ENCODE measurements around the gene DMBT1. TPM values are rescaled to one million over a fixed set of nuclear protein-coding genes. Genes with fewer than 3 reads are reported as not detected.
A peak's percentile ranks its signal among the peaks of the same experiment; 100 is the strongest.

The DMBT1 gene
- total and polyA plus RNA-seq, 7 experiments from 2014 or later: not detected

GRCh38 chr10:122544493-122544892 lies 16.1 kb upstream of the DMBT1 start:
- peaks cover 0 to 2% (median 0%) of the 10 kb centered on the region in 11 donors for H3K9me3 Mint-ChIP-seq
- H3K27ac Mint-ChIP-seq: no peak overlapping the region
- CTCF ChIA-PET: no interaction called here
- Histone ChIP-seq H3K4me3 (ENCODE audit: low read length) (no peak overlapping the region), H3K36me3 (ENCODE audit: control insufficient read depth in 2 of 3, insufficient read depth in 3 of 3, low read length in 3 of 3) (no peaks in the 10 kb centered on the region), H3K4me1 (ENCODE audit: control insufficient read depth in 2 of 2, insufficient read depth in 2 of 2, low read length in 2 of 2) (peaks cover 13 to 31% of the 10 kb centered on the region in 2 donors), H3K27ac (ENCODE audit: low read depth, low read length) (no peak overlapping the region), H3K9me3 (ENCODE audit: control insufficient read depth in 2 of 3, low read length in 3 of 3) (no peaks in the 10 kb centered on the region), H3K27me3 (ENCODE audit: control insufficient read depth in 2 of 2, insufficient read depth in 2 of 2, low read length in 2 of 2) (no peaks in the 10 kb centered on the region)
- H3K36me3 Mint-ChIP-seq: no peaks in the 10 kb centered on the region
- ATAC-seq (peak; percentile 69), DNase-seq (no peak)
- intact Hi-C loops (cut with micrococcal nuclease): no loop called here
- peaks cover 5 to 53% (median 32%) of the 10 kb centered on the region in 7 donors for H3K4me1 Mint-ChIP-seq
- no peak overlapping the region for H3K4me3 Mint-ChIP-seq
- peaks cover 0 to 15% (median 0%) of the 10 kb centered on the region in 5 donors for H3K27me3 Mint-ChIP-seq
- POLR2A ChIA-PET: no interaction called here

- no peaks in the 10 kb centered on the region for H3K27me3 ChIP-seq (ENCODE audit: control insufficient read depth in 2 of 2, insufficient read depth in 2 of 2, low read length in 2 of 2)
- no peaks in the 10 kb centered on the region for H3K9me3 Mint-ChIP-seq
- ATAC-seq (no peak), DNase-seq (no peak)
- intact Hi-C loops (cut with micrococcal nuclease): no loop called here
- ChIA-PET CTCF (no interaction called here), POLR2A (no interaction called here)
- peaks cover 4 to 47% (median 33%) of the 10 kb centered on the region in 7 donors for H3K4me1 Mint-ChIP-seq
- no peaks in the 10 kb centered on the region for H3K36me3 Mint-ChIP-seq
- H3K27me3 Mint-ChIP-seq: peaks cover 0 to 4% (median 0%) of the 10 kb centered on the region in 5 donors
- H3K27ac Mint-ChIP-seq: peak overlapping the region in 1 of 9 donors; percentile 60
- no peak overlapping the region for H3K27ac ChIP-seq (ENCODE audit: low read depth, low read length)
- peaks cover 22 to 25% of the 10 kb centered on the region in 2 donors for H3K4me1 ChIP-seq (ENCODE audit: control insufficient read depth in 2 of 2, insufficient read depth in 2 of 2, low read length in 2 of 2)
- no peak overlapping the region for H3K4me3 Mint-ChIP-seq
- H3K36me3 ChIP-seq (ENCODE audit: control insufficient read depth in 2 of 3, insufficient read depth in 3 of 3, low read length in 3 of 3): no peaks in the 10 kb centered on the region
- no peak overlapping the region for H3K4me3 ChIP-seq (ENCODE audit: low read length)
- no peaks in the 10 kb centered on the region for H3K9me3 ChIP-seq (ENCODE audit: control insufficient read depth in 2 of 3, low read length in 3 of 3)
Observed at GRCh38 chr10:122546242-122546641, 14.3 kb upstream of the DMBT1 start.

- Mint-ChIP-seq H3K4me3 (peak overlapping the region in 1 of 10 donors; percentile 8), H3K9me3 (no peaks in the 10 kb centered on the region), H3K27ac (no peak overlapping the region), H3K36me3 (no peaks in the 10 kb centered on the region), H3K27me3 (peaks cover 0 to 3% (median 0%) of the 10 kb centered on the region in 5 donors), H3K4me1 (peaks cover 2 to 29% (median 17%) of the 10 kb centered on the region in 7 donors)
- Histone ChIP-seq H3K9me3 (ENCODE audit: control insufficient read depth in 2 of 3, low read length in 3 of 3) (no peaks in the 10 kb centered on the region), H3K27ac (ENCODE audit: low read depth, low read length) (no peak overlapping the region), H3K36me3 (ENCODE audit: control insufficient read depth in 2 of 3, insufficient read depth in 3 of 3, low read length in 3 of 3) (no peaks in the 10 kb centered on the region), H3K4me3 (ENCODE audit: low read length) (no peak overlapping the region), H3K4me1 (ENCODE audit: control insufficient read depth in 2 of 2, insufficient read depth in 2 of 2, low read length in 2 of 2) (peaks cover 12 to 16% of the 10 kb centered on the region in 2 donors), H3K27me3 (ENCODE audit: control insufficient read depth in 2 of 2, insufficient read depth in 2 of 2, low read length in 2 of 2) (no peaks in the 10 kb centered on the region)
- ATAC-seq (no peak), DNase-seq (no peak)
- intact Hi-C loops (cut with micrococcal nuclease): no loop called here
- ChIA-PET CTCF (interaction anchor here (1.0 kb wide), 1 partner anchor 17 kb away, joined by 5 read pairs; no protein-coding TSS in a partner anchor), POLR2A (no interaction called here)
Observed at GRCh38 chr10:122548407-122549085, 12.0 kb upstream of the DMBT1 start.

- no peaks in the 10 kb centered on the region for H3K27me3 Mint-ChIP-seq
- H3K4me1 ChIP-seq (ENCODE audit: control insufficient read depth in 2 of 2, insufficient read depth in 2 of 2, low read length in 2 of 2): peaks cover 9 to 16% of the 10 kb centered on the region in 2 donors
- peak overlapping the region in 1 of 9 donors; percentile 28 for H3K27ac Mint-ChIP-seq
- no peaks in the 10 kb centered on the region for H3K36me3 Mint-ChIP-seq
- ATAC-seq: no peak
- peaks cover 2 to 20% (median 16%) of the 10 kb centered on the region in 7 donors for H3K4me1 Mint-ChIP-seq
- ChIA-PET POLR2A (interaction anchor here (1.6 kb wide), 1 partner anchor 7 kb away, joined by 4 read pairs; no protein-coding TSS in a partner anchor), CTCF (interaction anchor here (0.6 kb wide), 1 partner anchor 16 kb away, joined by 3 read pairs; no protein-coding TSS in a partner anchor)
- DNase-seq: no peak
- no peak overlapping the region for H3K27ac ChIP-seq (ENCODE audit: low read depth, low read length)
- no peaks in the 10 kb centered on the region for H3K9me3 ChIP-seq (ENCODE audit: control insufficient read depth in 2 of 3, low read length in 3 of 3)
- H3K36me3 ChIP-seq (ENCODE audit: control insufficient read depth in 2 of 3, insufficient read depth in 3 of 3, low read length in 3 of 3): no peaks in the 10 kb centered on the region
- H3K9me3 Mint-ChIP-seq: no peaks in the 10 kb centered on the region
- H3K27me3 ChIP-seq (ENCODE audit: control insufficient read depth in 2 of 2, insufficient read depth in 2 of 2, low read length in 2 of 2): no peaks in the 10 kb centered on the region
- no peak overlapping the region for H3K4me3 ChIP-seq (ENCODE audit: low read length)
- peak overlapping the region in 1 of 10 donors; percentile 17 for H3K4me3 Mint-ChIP-seq
- intact Hi-C loops (cut with micrococcal nuclease): loop anchor here in 1 of 2 donors (5.0 kb wide), 1 partner anchor 32 kb away; no protein-coding TSS in a partner anchor
Observed at GRCh38 chr10:122549636-122550035, 10.9 kb upstream of the DMBT1 start.

GRCh38 chr10:122550427-122550826 lies 10.1 kb upstream of the DMBT1 start:
- Mint-ChIP-seq H3K27me3 (peaks cover 0 to 2% (median 0%) of the 10 kb centered on the region in 5 donors), H3K36me3 (no peaks in the 10 kb centered on the region), H3K9me3 (no peaks in the 10 kb centered on the region), H3K27ac (peak overlapping the region in 5 of 9 donors; percentile 21 to 77 (median 23)), H3K4me3 (peak overlapping the region in 2 of 10 donors; percentile 12 to 66), H3K4me1 (peaks cover 2 to 20% (median 16%) of the 10 kb centered on the region in 7 donors)
- no peaks in the 10 kb centered on the region for H3K27me3 ChIP-seq (ENCODE audit: control insufficient read depth in 2 of 2, insufficient read depth in 2 of 2, low read length in 2 of 2)
- intact Hi-C loops (cut with micrococcal nuclease): loop anchor here in 1 of 2 donors (5.0 kb wide), 1 partner anchor 33 kb away; no protein-coding TSS in a partner anchor
- peaks cover 9 to 16% of the 10 kb centered on the region in 2 donors for H3K4me1 ChIP-seq (ENCODE audit: control insufficient read depth in 2 of 2, insufficient read depth in 2 of 2, low read length in 2 of 2)
- POLR2A ChIA-PET: interaction anchor here (1.1 to 1.6 kb wide), 2 partner anchors 8 to 10 kb away, joined by 3 to 4 read pairs; no protein-coding TSS in a partner anchor
- H3K9me3 ChIP-seq (ENCODE audit: control insufficient read depth in 2 of 3, low read length in 3 of 3): no peaks in the 10 kb centered on the region
- H3K4me3 ChIP-seq (ENCODE audit: low read length): no peak overlapping the region
- DNase-seq: no peak
- CTCF ChIA-PET: interaction anchor here (0.9 kb wide), 1 partner anchor 160 kb away, joined by 3 read pairs; no protein-coding TSS in a partner anchor
- peak; percentile 21 for ATAC-seq
- H3K27ac ChIP-seq (ENCODE audit: low read depth, low read length): no peak overlapping the region
- H3K36me3 ChIP-seq (ENCODE audit: control insufficient read depth in 2 of 3, insufficient read depth in 3 of 3, low read length in 3 of 3): no peaks in the 10 kb centered on the region

- H3K4me3 ChIP-seq (ENCODE audit: low read length): no peak overlapping the region
- ATAC-seq (peak; percentile 15), DNase-seq (peak in 2 of 9 donors; percentile 2 to 23)
- H3K27me3 ChIP-seq (ENCODE audit: control insufficient read depth in 2 of 2, insufficient read depth in 2 of 2, low read length in 2 of 2): no peaks in the 10 kb centered on the region
- Mint-ChIP-seq H3K27ac (peak overlapping the region in 6 of 9 donors; percentile 21 to 80 (median 68)), H3K36me3 (no peaks in the 10 kb centered on the region), H3K9me3 (no peaks in the 10 kb centered on the region), H3K27me3 (peaks cover 0 to 4% (median 0%) of the 10 kb centered on the region in 5 donors), H3K4me1 (peaks cover 2 to 20% (median 16%) of the 10 kb centered on the region in 7 donors), H3K4me3 (peak overlapping the region in 6 of 10 donors; percentile 32 to 70 (median 53))
- no peaks in the 10 kb centered on the region for H3K36me3 ChIP-seq (ENCODE audit: control insufficient read depth in 2 of 3, insufficient read depth in 3 of 3, low read length in 3 of 3)
- ChIA-PET CTCF (interaction anchor here (0.9 kb wide), 1 partner anchor 160 kb away, joined by 3 read pairs; no protein-coding TSS in a partner anchor), POLR2A (interaction anchor here (1.1 to 1.6 kb wide), 2 partner anchors 9 to 10 kb away, joined by 3 to 4 read pairs; no protein-coding TSS in a partner anchor)
- peaks cover 9 to 16% of the 10 kb centered on the region in 2 donors for H3K4me1 ChIP-seq (ENCODE audit: control insufficient read depth in 2 of 2, insufficient read depth in 2 of 2, low read length in 2 of 2)
- H3K9me3 ChIP-seq (ENCODE audit: control insufficient read depth in 2 of 3, low read length in 3 of 3): no peaks in the 10 kb centered on the region
- no peak overlapping the region for H3K27ac ChIP-seq (ENCODE audit: low read depth, low read length)
- intact Hi-C loops (cut with micrococcal nuclease): loop anchor here in 1 of 2 donors (5.0 kb wide), 1 partner anchor 34 kb away; no protein-coding TSS in a partner anchor
Observed at GRCh38 chr10:122550983-122551382, 9.6 kb upstream of the DMBT1 start.
